Memory B cell (primary cell): ENCODE results near the gene TRIM39.

ENCODE experiments used
- ATAC-seq: fragments of 150-1000 bp; cut with Tn5 transposase; 2 replicates; pipeline ENCODE4 v1.10.0; 2021; ENCODE audit warnings: low read depth, mild to moderate bottlenecking, moderate library complexity
- DNase-seq, 2 donors: peaks; one replicate each; pipeline ENCODE4 v3.0.0; 2022; ENCODE audit warnings: low spot score in 2 of 2
- H3K27ac Mint-ChIP-seq: one replicate; pipeline ENCODE4 v1.8.0; 2022; ENCODE audit warnings: mild to moderate bottlenecking, moderate library complexity, mixed read lengths
- H3K27me3 Mint-ChIP-seq: one replicate; pipeline ENCODE4 v1.8.0; 2022; ENCODE audit warnings: mixed read lengths
- H3K36me3 Mint-ChIP-seq: one replicate; pipeline ENCODE4 v1.8.0; 2022; ENCODE audit warnings: mild to moderate bottlenecking, mixed read lengths
- H3K4me1 Mint-ChIP-seq: one replicate; pipeline ENCODE4 v1.8.0; 2022; ENCODE audit warnings: mixed read lengths
- H3K4me3 Mint-ChIP-seq: one replicate; pipeline ENCODE4 v1.8.0; 2022; ENCODE audit warnings: mild to moderate bottlenecking, moderate library complexity, mixed read lengths
- H3K9me3 Mint-ChIP-seq: one replicate; pipeline ENCODE4 v1.8.0; 2022; ENCODE audit warnings: mixed read lengths

TRIM39 gene

GRCh38 chr6:30321692-30322388 lies 4.9 kb upstream of the TRIM39 start:
- H3K27ac Mint-ChIP-seq = no peak overlapping the region
- no peak for DNase-seq
- H3K36me3 Mint-ChIP-seq = peaks cover 9% of the 10 kb centered on the region

DNA sequence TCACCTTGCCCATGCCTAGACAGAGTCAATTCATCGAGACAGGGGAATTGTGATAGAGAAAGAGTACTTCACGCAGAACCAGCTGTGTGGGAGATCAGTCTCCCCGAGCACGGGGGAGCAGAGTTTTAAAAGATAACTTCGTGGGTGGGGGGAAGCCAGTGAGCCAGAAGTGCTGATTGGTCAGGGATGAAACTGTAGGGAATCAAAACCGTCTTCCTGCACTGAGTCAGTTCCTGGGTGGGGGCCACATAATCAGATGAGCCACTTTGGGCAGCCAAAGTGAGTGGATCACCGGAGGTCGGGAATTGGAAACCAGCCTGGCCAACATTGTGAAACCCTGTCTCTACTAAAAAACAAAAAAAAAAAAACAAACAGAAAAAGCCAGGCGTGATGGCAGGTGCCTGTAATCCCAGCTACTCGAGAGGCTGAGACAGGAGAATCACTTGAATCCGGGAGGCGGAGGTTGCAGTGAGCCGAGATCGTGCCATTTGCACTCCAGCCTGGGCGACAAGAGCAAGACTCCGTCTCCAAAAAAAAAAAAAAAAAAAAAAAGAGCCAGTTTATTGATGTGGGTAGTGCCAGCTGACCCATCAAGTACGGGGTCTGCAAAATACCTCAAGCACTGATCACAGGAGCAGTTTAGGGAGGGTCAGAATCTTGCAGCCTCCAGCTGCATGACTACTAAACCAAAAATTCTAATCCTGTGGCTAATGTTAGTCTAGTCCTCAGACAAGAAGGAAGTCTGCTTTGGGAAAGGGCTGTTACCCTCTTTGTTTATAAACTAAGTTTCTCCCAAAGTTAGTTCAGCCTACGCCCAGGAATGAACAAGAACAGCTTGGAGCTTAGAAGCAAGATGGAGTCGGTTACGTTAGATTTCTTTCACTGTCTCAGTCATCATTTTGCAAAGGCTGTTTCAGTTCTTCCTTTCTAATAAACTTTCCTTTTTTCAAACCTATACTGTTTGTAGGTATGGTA lies 3.9 kb upstream of the TRIM39 start:
- Mint-ChIP-seq H3K36me3 (peaks cover 4% of the 10 kb centered on the region), H3K9me3 (no peaks in the 10 kb centered on the region), H3K4me1 (peaks cover 56% of the 10 kb centered on the region), H3K27ac (no peak overlapping the region), H3K27me3 (no peaks in the 10 kb centered on the region), H3K4me3 (no peak overlapping the region)
- no peak for ATAC-seq
- DNase-seq = no peak

More at GRCh38 chr6:30321692-30322388, 4.9 kb upstream of the TRIM39 start:
- Mint-ChIP-seq H3K9me3 (no peaks in the 10 kb centered on the region), H3K4me1 (peaks cover 53% of the 10 kb centered on the region), H3K4me3 (no peak overlapping the region), H3K27me3 (no peaks in the 10 kb centered on the region)
- no peak for ATAC-seq

GRCh38 chr6:30323806-30324205 lies 2.9 kb upstream of the TRIM39 start:
- no peaks in the 10 kb centered on the region for H3K9me3 Mint-ChIP-seq
- DNase-seq = no peak
- peaks cover 51% of the 10 kb centered on the region for H3K4me1 Mint-ChIP-seq
- no peak overlapping the region for H3K4me3 Mint-ChIP-seq
- no peak overlapping the region for H3K27ac Mint-ChIP-seq
- no peaks in the 10 kb centered on the region for H3K27me3 Mint-ChIP-seq
- ATAC-seq = no peak
- peaks cover 5% of the 10 kb centered on the region for H3K36me3 Mint-ChIP-seq

DNA sequence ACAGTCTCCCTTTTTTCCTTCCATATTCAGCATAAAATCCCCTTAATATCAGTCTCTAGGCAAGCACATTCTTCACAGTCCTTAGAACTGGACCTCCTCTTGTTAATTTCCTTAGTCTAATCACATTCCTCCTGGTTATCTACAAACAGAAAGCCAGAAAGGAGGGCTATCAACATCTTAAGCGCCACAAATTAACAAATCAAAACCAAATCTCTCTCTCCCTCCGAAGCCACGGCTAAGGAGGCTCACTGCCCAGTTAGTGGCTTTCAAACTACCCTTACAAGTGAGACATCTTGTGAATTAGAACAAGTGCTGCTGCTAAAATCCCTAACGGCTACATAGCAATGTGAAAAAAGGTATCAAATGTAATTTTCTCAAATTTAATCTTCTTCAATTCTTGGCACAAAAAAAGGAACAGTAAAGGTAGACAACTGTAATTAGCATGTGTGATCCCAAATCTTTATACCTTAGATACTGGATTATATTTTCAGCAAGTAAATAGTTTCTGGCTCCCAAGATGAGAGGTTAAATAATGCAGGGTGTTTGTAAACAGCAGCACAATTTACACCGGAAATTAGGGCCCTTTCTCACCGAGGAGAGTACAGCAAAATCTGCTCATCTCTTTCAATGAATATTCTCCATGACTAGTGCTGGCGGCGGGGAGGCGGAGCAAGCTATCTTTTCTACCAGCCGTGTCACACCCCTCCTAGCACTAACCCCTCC lies 1.4 kb upstream of the TRIM39 start:
- Mint-ChIP-seq H3K27me3 (no peaks in the 10 kb centered on the region), H3K36me3 (peaks cover 9% of the 10 kb centered on the region), H3K27ac (peak overlapping the region; percentile 99), H3K9me3 (no peaks in the 10 kb centered on the region), H3K4me1 (peaks cover 45% of the 10 kb centered on the region), H3K4me3 (peak overlapping the region; percentile 95)
- ATAC-seq (peak; percentile 31), DNase-seq (no peak)

DNA sequence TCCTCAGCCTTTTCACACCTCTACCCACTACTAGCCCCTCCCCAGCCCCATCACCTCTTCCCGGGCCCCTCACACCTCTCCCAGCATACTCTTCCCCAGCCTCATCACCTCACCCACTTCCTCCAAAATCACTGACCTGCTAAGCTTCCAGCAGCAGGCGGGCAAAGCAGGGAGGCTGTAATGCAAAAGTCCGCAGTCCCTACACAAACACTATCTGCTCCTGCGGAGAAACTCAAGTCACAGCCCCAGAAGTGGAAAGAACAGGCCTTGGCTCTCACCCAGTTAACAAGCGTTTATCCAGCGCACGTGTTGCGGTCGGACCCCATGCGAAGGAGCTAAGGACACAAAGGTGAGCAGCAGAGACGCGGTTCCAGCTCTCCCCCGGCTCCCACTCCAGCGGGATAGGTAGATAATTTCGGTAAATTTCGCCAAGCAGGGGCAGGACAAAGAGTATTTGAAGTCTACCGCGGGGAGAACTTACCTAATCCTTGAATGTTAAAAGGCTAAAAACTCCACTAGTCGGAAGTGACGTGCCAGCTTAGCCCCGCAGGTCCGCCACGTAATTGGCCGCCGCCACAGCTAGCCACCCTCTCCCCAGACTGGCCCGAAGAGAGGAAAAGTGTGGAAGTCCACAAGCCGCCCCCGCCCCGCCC lies 728 bp upstream of the TRIM39 start:
- ATAC-seq = peak; percentile 50
- no peaks in the 10 kb centered on the region for H3K27me3 Mint-ChIP-seq
- H3K27ac Mint-ChIP-seq = peak overlapping the region; percentile 99
- peak in 1 of 2 donors; percentile 75 for DNase-seq
- H3K4me3 Mint-ChIP-seq = peak overlapping the region; percentile 95
- peaks cover 11% of the 10 kb centered on the region for H3K36me3 Mint-ChIP-seq
- no peaks in the 10 kb centered on the region for H3K9me3 Mint-ChIP-seq
- H3K4me1 Mint-ChIP-seq = peaks cover 39% of the 10 kb centered on the region

DNA sequence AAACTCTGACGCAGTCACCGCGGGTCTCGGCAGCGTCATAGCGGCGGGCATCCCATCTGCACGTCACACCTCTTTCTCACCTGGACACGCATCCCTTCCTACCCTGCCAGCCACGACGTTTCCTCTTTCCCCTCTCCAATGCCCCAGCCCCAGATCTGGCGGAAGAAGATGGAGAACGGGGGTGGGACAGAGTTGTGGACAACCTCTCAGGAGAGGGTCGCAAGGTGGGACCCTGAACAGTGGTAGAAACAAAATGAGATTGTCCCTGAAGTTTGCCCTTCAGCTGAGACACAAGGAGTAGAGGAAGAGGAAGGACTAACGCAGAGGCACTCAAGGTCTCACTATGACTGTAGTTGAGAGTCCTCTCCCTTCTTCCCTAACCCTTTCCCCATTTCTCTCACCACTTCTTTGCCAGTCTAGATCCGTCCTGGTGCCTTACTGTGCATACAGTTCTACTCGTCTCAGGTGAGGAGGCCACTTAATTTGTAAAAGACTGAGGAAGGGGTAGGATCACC lies 562 bp downstream of the TRIM39 start:
- peaks cover 36% of the 10 kb centered on the region for H3K4me1 Mint-ChIP-seq
- H3K4me3 Mint-ChIP-seq = peak overlapping the region; percentile 95
- peaks cover 19% of the 10 kb centered on the region for H3K36me3 Mint-ChIP-seq
- peak overlapping the region; percentile 99 for H3K27ac Mint-ChIP-seq
- no peaks in the 10 kb centered on the region for H3K9me3 Mint-ChIP-seq
- DNase-seq (no peak), ATAC-seq (peak; percentile 6)
- no peaks in the 10 kb centered on the region for H3K27me3 Mint-ChIP-seq

GRCh38 chr6:30328397-30328796 lies 1.7 kb downstream of the TRIM39 start:
- peaks cover 19% of the 10 kb centered on the region for H3K36me3 Mint-ChIP-seq
- peak overlapping the region; percentile 99 for H3K27ac Mint-ChIP-seq
- H3K9me3 Mint-ChIP-seq = no peaks in the 10 kb centered on the region
- DNase-seq (no peak), ATAC-seq (no peak)
- no peaks in the 10 kb centered on the region for H3K27me3 Mint-ChIP-seq
- H3K4me1 Mint-ChIP-seq = peaks cover 32% of the 10 kb centered on the region
- H3K4me3 Mint-ChIP-seq = no peak overlapping the region

DNA sequence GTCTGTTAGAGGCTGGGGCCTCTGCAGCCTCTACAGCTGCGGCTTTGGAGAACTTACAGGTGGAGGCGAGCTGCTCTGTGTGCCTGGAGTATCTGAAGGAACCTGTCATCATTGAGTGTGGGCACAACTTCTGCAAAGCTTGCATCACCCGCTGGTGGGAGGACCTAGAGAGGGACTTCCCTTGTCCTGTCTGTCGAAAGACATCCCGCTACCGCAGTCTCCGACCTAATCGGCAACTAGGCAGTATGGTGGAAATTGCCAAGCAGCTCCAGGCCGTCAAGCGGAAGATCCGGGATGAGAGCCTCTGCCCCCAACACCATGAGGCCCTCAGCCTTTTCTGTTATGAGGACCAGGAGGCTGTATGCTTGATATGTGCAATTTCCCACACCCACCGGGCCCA lies 2.6 kb downstream of the TRIM39 start:
- Mint-ChIP-seq H3K9me3 (no peaks in the 10 kb centered on the region), H3K27ac (peak overlapping the region; percentile 99), H3K27me3 (no peaks in the 10 kb centered on the region), H3K36me3 (peaks cover 24% of the 10 kb centered on the region), H3K4me3 (no peak overlapping the region), H3K4me1 (peaks cover 27% of the 10 kb centered on the region)
- DNase-seq = no peak
- no peak for ATAC-seq

GRCh38 chr6:30331981-30332380 lies 5.3 kb downstream of the TRIM39 start:
- ATAC-seq = no peak
- Mint-ChIP-seq H3K4me3 (no peak overlapping the region), H3K27ac (no peak overlapping the region), H3K36me3 (peaks cover 38% of the 10 kb centered on the region), H3K27me3 (no peaks in the 10 kb centered on the region), H3K4me1 (peaks cover 13% of the 10 kb centered on the region), H3K9me3 (no peaks in the 10 kb centered on the region)
- DNase-seq = no peak

GRCh38 chr6:30334075-30334783 lies 7.5 kb downstream of the TRIM39 start:
- Mint-ChIP-seq H3K36me3 (peaks cover 38% of the 10 kb centered on the region), H3K27me3 (no peaks in the 10 kb centered on the region), H3K9me3 (no peaks in the 10 kb centered on the region), H3K4me1 (no peaks in the 10 kb centered on the region), H3K4me3 (no peak overlapping the region), H3K27ac (no peak overlapping the region)
- DNase-seq (no peak), ATAC-seq (no peak)

DNA sequence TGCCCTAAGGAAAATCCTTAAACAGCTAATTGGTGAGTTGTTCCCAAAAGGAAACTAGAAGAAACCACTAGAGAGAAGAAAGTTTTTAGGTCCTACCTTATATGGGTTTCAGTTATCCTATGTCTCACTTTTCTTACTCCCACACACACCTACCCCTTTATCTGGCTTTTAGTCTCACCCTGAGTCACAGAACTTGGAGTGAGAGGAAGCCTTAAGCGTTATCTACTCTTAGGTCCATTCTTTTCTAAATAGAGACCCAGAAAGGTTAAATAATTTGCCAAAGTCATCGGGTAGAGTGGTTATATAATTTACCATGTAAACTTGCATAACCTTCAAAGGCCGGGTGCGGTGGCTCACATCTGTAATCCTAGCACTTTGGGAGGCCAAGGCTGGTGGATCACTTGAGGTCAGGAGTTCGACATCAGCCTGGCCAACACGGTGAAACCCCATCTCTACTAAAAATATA lies 13.9 kb downstream of the TRIM39 start:
- no peak overlapping the region for H3K4me3 Mint-ChIP-seq
- peaks cover 24% of the 10 kb centered on the region for H3K36me3 Mint-ChIP-seq
- ATAC-seq (no peak), DNase-seq (no peak)
- H3K27ac Mint-ChIP-seq = no peak overlapping the region
- peaks cover 4% of the 10 kb centered on the region for H3K4me1 Mint-ChIP-seq
- H3K27me3 Mint-ChIP-seq = no peaks in the 10 kb centered on the region
- no peaks in the 10 kb centered on the region for H3K9me3 Mint-ChIP-seq

- Mint-ChIP-seq H3K27me3 (no peaks in the 10 kb centered on the region), H3K4me3 (no peak overlapping the region), H3K27ac (no peak overlapping the region), H3K36me3 (peaks cover 24% of the 10 kb centered on the region), H3K4me1 (peaks cover 9% of the 10 kb centered on the region), H3K9me3 (no peaks in the 10 kb centered on the region)
- no peak for DNase-seq
- ATAC-seq = no peak
Observed at GRCh38 chr6:30341218-30341617, 14.5 kb downstream of the TRIM39 start.

DNA sequence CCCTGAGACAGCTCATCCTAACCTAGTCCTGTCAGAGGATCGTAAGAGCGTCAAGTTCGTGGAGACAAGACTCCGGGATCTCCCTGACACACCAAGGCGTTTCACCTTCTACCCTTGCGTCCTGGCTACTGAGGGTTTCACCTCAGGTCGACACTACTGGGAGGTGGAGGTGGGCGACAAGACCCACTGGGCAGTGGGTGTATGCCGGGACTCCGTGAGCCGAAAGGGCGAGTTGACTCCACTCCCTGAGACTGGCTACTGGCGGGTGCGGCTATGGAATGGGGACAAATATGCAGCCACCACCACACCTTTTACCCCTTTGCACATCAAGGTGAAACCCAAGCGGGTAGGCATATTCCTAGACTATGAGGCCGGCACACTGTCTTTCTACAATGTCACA lies 15.0 kb downstream of the TRIM39 start:
- no peaks in the 10 kb centered on the region for H3K9me3 Mint-ChIP-seq

More for the DNA sequence above, 15.0 kb downstream of the TRIM39 start:
- ATAC-seq (no peak), DNase-seq (no peak)
- Mint-ChIP-seq H3K27me3 (no peaks in the 10 kb centered on the region), H3K27ac (no peak overlapping the region), H3K4me3 (no peak overlapping the region), H3K36me3 (peaks cover 25% of the 10 kb centered on the region), H3K4me1 (peaks cover 11% of the 10 kb centered on the region)
